Neural crest cell (in vitro differentiated cells): ENCODE measurements around the gene PTPRM. TPM values are rescaled to one million over a fixed set of nuclear protein-coding genes. Genes with fewer than 3 reads are reported as not detected.

Experiments
- DNase-seq: peaks from one replicate; pipeline ENCODE4 v3.0.0; 2021; ENCODE audit warnings: low read depth, mixed read lengths, low spot score
- H3K27ac Mint-ChIP-seq: one replicate; pipeline ENCODE4 v1.8.0; 2021; ENCODE audit warnings: mild to moderate bottlenecking, mixed read lengths; ENCODE audit not compliant: unreplicated experiment
- H3K27me3 Mint-ChIP-seq: 2 replicates; pipeline ENCODE4 v1.8.0; 2021; ENCODE audit warnings: low read depth, mild to moderate bottlenecking, mixed read lengths
- H3K36me3 Mint-ChIP-seq: 2 replicates; pipeline ENCODE4 v1.8.0; 2021; ENCODE audit warnings: low read depth, mild to moderate bottlenecking, mixed read lengths
- H3K4me1 Mint-ChIP-seq: 2 replicates; pipeline ENCODE4 v1.8.0; 2021; ENCODE audit warnings: mixed read lengths
- H3K4me3 Mint-ChIP-seq: one replicate; pipeline ENCODE4 v1.8.0; 2021; ENCODE audit warnings: mild to moderate bottlenecking, mixed read lengths
- H3K9me3 Mint-ChIP-seq: 2 replicates; pipeline ENCODE4 v1.8.0; 2021; ENCODE audit warnings: mixed read lengths
- CTCF ChIP-seq: fragments of 200-600 bp; sonication (generic); conservative IDR thresholded peaks from 2 replicates; pipeline ENCODE4 v1.5.0; 2021; ENCODE audit warnings: antibody characterized with exemption, mild to moderate bottlenecking
- total RNA-seq: library from RNA; stranded (reverse); gene quantifications from 2 replicates; pipeline ENCODE4 v1.2.1, GENCODE V29; 2021

The PTPRM gene
- total RNA-seq, 1 donor from 2014 or later, result 7.7 TPM

GRCh38 chr18:7980656-7981055, 413.5 kb downstream of the PTPRM start:
- no peak for DNase-seq
- Mint-ChIP-seq H3K27ac (peak overlapping the region; percentile 7), H3K36me3 (peaks cover 2% of the 10 kb centered on the region), H3K9me3 (no peaks in the 10 kb centered on the region), H3K27me3 (no peaks in the 10 kb centered on the region), H3K4me3 (no peak overlapping the region), H3K4me1 (peaks cover 12% of the 10 kb centered on the region)
- no peak for TF ChIP-seq CTCF

GRCh38 chr18:7982216-7982615, 415.1 kb downstream of the PTPRM start:
- no peaks in the 10 kb centered on the region for H3K9me3 Mint-ChIP-seq
- H3K27me3 Mint-ChIP-seq, result no peaks in the 10 kb centered on the region
- peaks cover 2% of the 10 kb centered on the region for H3K36me3 Mint-ChIP-seq
- no peak for TF ChIP-seq CTCF
- no peak overlapping the region for H3K27ac Mint-ChIP-seq
- peaks cover 17% of the 10 kb centered on the region for H3K4me1 Mint-ChIP-seq
- H3K4me3 Mint-ChIP-seq, result no peak overlapping the region
- no peak for DNase-seq

GRCh38 chr18:7987284-7987976, 420.3 kb downstream of the PTPRM start:
- no peak overlapping the region for H3K27ac Mint-ChIP-seq
- H3K9me3 Mint-ChIP-seq, result peaks cover 6% of the 10 kb centered on the region
- DNase-seq, result no peak
- no peak for TF ChIP-seq CTCF
- no peaks in the 10 kb centered on the region for H3K27me3 Mint-ChIP-seq
- H3K36me3 Mint-ChIP-seq, result peaks cover 3% of the 10 kb centered on the region
- peaks cover 13% of the 10 kb centered on the region for H3K4me1 Mint-ChIP-seq
- no peak overlapping the region for H3K4me3 Mint-ChIP-seq

GRCh38 chr18:7990670-7991069, 423.6 kb downstream of the PTPRM start:
- Mint-ChIP-seq H3K4me1 (peaks cover 4% of the 10 kb centered on the region), H3K27me3 (no peaks in the 10 kb centered on the region), H3K4me3 (no peak overlapping the region), H3K36me3 (peaks cover 7% of the 10 kb centered on the region), H3K27ac (no peak overlapping the region), H3K9me3 (peaks cover 14% of the 10 kb centered on the region)
- DNase-seq, result no peak
- TF ChIP-seq CTCF, result no peak

- Mint-ChIP-seq H3K4me3 (no peak overlapping the region), H3K27me3 (no peaks in the 10 kb centered on the region), H3K4me1 (peaks cover 22% of the 10 kb centered on the region), H3K9me3 (peaks cover 3% of the 10 kb centered on the region), H3K27ac (no peak overlapping the region), H3K36me3 (no peaks in the 10 kb centered on the region)
- TF ChIP-seq CTCF, result no peak
- DNase-seq, result no peak
Observed at GRCh38 chr18:8001711-8002301, 434.7 kb downstream of the PTPRM start.
